Neural cell (in vitro differentiated cells): ENCODE measurements around the gene SPSB4.

ENCODE experiments used
- EZH2 ChIP-seq: fragments of 200-600, 300-800 bp; shearing (Covaris generic), sonication (generic); IDR thresholded peaks from 2 replicates; pipeline ENCODE4 v1.6.1; 2014; ENCODE audit warnings: antibody characterized with exemption, low read length, borderline replicate concordance, mild to moderate bottlenecking; ENCODE audit not compliant: insufficient read depth, poor library complexity, severe bottlenecking
- RAD21 ChIP-seq: fragments of 450-650 bp; conservative IDR thresholded peaks from 2 replicates; pipeline ENCODE4 v1.6.1; 2014; ENCODE audit warnings: antibody characterized with exemption, mild to moderate bottlenecking, moderate library complexity
- SMC3 ChIP-seq: fragments of 450-650 bp; conservative IDR thresholded peaks from 2 replicates; pipeline ENCODE4 v1.6.1; 2014; ENCODE audit warnings: antibody characterized with exemption, mild to moderate bottlenecking, moderate library complexity; ENCODE audit not compliant: poor library complexity
- TAF1 ChIP-seq: IDR thresholded peaks from 2 replicates; pipeline ENCODE4 v1.6.1; 2012; ENCODE audit warnings: low read depth
- TF ChIP-seq, protein P1 (sequence below): fragments of 450-650 bp; IDR thresholded peaks from 2 replicates; pipeline ENCODE4 v1.5.1; 2014; ENCODE audit warnings: antibody characterized with exemption, mild to moderate bottlenecking, moderate library complexity; ENCODE audit not compliant: poor library complexity, severe bottlenecking
- TF ChIP-seq, protein P2 (sequence below): IDR thresholded peaks from 2 replicates; pipeline ENCODE4 v1.6.1; 2012; ENCODE audit warnings: borderline replicate concordance

DNA sequence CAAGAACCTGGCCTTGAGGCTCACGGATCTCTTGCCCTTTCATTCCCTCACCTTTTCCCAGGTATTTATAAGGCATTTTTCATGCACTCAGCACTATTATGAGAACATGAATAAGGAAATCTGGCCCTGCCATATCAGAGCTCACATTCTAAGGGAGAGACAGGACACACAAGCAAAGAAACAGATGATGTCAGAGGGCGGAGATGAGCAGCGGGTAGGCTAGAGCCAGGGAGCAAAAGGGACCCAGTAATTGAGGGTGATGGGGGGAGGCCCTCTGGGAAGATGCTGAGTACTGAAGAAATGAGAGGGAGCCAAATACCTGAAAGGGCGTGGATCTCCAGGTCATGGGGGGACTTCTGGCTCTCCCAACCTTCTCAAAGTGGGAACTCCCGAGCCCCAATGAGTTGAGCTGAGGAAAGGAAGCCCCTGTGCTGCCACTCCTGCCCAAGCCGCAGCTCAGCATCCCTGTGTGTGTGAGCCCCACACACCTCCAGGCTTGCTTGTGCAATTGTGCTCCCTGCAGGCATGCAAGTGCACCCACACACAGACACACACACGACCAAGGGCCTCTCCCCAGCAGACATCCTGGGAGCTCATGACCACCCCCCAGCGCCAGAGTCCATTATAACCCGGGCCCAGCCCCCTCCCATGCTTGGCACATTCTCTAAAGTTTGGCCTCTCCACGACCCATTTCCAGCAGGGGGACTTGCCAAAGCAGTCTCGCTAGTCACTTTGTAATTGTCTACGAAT lies 99.1 kb downstream of the SPSB4 start:
- TF ChIP-seq, protein P1, sequence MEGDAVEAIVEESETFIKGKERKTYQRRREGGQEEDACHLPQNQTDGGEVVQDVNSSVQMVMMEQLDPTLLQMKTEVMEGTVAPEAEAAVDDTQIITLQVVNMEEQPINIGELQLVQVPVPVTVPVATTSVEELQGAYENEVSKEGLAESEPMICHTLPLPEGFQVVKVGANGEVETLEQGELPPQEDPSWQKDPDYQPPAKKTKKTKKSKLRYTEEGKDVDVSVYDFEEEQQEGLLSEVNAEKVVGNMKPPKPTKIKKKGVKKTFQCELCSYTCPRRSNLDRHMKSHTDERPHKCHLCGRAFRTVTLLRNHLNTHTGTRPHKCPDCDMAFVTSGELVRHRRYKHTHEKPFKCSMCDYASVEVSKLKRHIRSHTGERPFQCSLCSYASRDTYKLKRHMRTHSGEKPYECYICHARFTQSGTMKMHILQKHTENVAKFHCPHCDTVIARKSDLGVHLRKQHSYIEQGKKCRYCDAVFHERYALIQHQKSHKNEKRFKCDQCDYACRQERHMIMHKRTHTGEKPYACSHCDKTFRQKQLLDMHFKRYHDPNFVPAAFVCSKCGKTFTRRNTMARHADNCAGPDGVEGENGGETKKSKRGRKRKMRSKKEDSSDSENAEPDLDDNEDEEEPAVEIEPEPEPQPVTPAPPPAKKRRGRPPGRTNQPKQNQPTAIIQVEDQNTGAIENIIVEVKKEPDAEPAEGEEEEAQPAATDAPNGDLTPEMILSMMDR, result no peak
- TF ChIP-seq SMC3, result no peak
- TF ChIP-seq, protein P2, sequence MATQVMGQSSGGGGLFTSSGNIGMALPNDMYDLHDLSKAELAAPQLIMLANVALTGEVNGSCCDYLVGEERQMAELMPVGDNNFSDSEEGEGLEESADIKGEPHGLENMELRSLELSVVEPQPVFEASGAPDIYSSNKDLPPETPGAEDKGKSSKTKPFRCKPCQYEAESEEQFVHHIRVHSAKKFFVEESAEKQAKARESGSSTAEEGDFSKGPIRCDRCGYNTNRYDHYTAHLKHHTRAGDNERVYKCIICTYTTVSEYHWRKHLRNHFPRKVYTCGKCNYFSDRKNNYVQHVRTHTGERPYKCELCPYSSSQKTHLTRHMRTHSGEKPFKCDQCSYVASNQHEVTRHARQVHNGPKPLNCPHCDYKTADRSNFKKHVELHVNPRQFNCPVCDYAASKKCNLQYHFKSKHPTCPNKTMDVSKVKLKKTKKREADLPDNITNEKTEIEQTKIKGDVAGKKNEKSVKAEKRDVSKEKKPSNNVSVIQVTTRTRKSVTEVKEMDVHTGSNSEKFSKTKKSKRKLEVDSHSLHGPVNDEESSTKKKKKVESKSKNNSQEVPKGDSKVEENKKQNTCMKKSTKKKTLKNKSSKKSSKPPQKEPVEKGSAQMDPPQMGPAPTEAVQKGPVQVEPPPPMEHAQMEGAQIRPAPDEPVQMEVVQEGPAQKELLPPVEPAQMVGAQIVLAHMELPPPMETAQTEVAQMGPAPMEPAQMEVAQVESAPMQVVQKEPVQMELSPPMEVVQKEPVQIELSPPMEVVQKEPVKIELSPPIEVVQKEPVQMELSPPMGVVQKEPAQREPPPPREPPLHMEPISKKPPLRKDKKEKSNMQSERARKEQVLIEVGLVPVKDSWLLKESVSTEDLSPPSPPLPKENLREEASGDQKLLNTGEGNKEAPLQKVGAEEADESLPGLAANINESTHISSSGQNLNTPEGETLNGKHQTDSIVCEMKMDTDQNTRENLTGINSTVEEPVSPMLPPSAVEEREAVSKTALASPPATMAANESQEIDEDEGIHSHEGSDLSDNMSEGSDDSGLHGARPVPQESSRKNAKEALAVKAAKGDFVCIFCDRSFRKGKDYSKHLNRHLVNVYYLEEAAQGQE, result no peak
- no peak for TF ChIP-seq RAD21
- TF ChIP-seq EZH2, result no peak
- no peak for TF ChIP-seq TAF1
